NCI-H128 (cell line): ENCODE data around the gene PIM1.

Experiments used
- DNase-seq: peaks from one replicate; lab custom pipeline; 2025; ENCODE audit not compliant: unreplicated experiment; lab: John Stamatoyannopoulos, UW

The PIM1 gene

DNA sequence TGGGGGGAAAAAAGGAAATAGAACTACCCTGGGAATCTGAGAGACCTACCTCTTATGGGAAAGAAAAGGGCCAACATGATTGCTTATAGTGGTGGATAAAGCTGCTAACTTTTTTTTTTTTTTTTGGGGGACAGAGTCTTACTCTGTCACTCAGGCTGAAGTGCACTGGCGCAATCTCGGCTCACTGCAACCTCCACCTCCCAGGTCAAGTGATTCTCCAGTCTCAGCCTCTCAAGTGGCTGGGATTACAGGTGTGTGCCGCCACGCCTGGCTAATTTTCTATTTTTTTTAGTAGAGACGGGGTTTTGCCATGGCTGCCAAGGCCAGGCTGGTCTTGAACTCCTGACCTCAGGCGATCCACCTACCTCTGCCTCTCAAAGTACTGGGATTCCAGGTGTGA is 48.1 kb downstream of the PIM1 start:
- no peak for DNase-seq

DNA sequence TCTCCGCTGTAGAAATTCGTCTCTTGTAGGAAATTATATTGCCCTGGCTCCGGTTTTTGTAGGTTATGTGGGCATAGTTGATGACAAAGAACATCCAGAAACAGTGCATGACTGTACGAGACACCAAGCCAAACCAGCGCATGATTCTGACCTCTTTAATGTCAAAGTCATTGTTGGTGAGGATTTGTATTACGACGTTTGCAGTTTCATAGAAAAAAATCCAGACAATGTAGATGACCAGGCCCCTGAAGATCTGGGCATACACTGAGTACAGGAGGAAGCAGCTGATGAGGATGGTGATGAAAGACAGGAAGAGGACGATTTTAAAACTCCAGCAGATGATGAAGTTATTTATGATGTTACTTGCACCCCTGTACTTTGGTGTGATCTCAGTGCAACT is 48.6 kb downstream of the PIM1 start:
- DNase-seq: no peak

DNA sequence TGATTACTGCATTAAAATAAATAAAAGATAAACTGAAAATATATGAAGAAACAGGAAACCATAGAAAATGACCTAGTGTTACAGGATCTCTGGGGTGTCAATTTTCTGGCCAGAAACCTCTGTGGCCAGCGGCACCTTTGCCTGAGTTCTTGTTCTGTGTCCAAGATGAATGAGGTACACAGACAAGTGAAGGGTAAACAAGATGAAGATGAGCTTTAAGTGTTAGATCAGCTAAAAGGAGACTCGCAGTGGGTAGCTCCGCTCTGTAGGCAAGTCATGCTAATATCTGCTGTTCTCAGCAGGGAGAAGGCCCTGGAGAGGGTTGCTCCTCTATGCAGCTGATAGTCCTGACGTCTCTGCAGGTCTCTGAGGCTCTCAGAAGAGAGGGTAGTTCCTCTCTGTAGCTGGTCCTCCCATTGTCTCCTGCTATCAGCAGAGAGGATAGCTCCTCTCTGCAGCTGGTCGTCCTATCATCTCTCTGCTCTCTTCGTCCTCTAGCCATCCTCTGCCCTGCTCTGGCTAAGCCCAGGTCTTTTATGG is 51.7 kb downstream of the PIM1 start:
- DNase-seq: no peak

DNA sequence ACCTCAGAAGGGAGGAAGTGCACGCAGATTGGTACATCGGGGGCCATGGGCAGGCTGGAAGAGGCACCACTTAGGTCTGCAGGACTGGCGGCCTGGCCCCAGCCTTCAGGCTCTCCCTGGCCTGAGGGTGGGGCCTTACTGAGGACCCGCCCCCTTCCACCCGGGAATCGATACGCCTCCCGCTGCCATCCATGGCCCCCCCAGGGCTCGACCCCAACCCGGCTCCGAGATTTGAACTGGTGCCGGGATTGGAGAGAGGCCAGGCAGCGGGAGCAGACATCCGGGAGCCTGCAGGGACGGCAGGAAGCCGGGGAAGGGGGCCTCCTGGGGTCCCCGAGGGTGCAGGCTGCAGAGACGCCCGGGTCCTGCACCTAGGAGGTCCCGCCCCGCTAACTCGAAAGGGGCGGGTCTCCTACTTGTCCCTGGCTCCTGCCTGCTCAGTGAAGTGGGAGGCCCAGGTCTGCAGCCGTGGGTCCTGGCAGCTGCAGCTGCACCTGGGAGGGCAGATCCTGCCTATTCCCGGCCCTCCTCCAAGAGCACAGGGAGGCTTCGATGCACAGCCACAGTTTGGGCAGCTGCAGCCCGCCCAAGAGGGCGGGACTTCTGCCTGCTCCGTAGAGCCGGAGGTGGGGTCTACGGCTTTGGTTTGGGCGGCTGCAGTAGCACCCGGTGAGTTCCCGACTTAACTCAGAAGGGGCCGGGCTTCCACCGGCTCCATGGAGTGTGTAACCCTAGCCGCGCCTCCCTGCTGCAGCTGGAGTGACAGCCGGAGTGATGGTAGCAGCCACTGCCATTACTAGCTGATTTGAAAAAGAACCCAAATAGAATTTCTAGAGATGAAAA is 52.4 kb downstream of the PIM1 start:
- peak; percentile 94 for DNase-seq

DNA sequence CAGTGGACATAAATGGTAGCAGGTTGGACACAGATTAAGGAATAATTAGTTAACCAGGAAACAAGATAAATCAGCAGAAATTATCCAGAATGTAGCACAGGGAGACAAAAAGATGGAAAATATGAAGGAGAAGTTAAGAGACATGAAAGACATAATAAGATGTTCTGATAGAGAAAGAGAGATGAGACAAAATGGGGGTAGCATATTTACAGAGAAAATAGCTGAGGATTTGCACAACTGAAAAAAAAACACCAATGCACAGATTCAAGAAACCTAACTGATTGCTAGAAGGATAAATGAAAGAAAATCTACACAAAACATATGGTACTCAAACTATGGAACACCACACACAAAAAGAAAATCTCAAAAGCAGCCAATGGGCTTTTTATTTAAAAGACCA is 53.0 kb downstream of the PIM1 start:
- DNase-seq: no peak
